Neural cell (in vitro differentiated cells): ENCODE results near the gene LRSAM1.

Source experiments
- EZH2 ChIP-seq: fragments of 200-600, 300-800 bp; shearing (Covaris generic), sonication (generic); IDR thresholded peaks from 2 replicates; pipeline ENCODE4 v1.6.1; 2014; ENCODE audit warnings: antibody characterized with exemption, low read length, borderline replicate concordance, mild to moderate bottlenecking; ENCODE audit not compliant: insufficient read depth, poor library complexity, severe bottlenecking
- RAD21 ChIP-seq: fragments of 450-650 bp; conservative IDR thresholded peaks from 2 replicates; pipeline ENCODE4 v1.6.1; 2014; ENCODE audit warnings: antibody characterized with exemption, mild to moderate bottlenecking, moderate library complexity
- TF ChIP-seq, protein P1 (sequence below): fragments of 450-650 bp; IDR thresholded peaks from 2 replicates; pipeline ENCODE4 v1.5.1; 2014; ENCODE audit warnings: antibody characterized with exemption, mild to moderate bottlenecking, moderate library complexity; ENCODE audit not compliant: poor library complexity, severe bottlenecking

DNA sequence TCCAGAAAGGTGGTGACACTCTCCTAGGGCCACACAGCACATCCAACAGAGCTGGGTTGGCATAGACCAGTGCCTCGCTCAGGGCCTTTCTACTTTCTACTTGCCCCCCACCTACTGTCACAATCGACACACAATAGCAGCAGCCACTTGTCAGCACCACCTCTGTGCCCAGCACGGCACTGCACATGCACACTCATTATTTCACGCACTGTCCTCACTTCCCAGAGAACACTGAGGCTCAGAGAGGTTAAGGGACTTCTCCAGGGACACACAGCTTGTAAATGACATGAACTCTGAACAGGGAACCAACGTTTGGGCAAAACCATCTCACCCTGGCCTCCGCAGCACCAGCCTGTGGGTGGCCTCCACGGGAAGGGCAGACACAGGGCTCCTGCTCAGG, 89.9 kb downstream of the LRSAM1 start:
- TF ChIP-seq, protein P1, sequence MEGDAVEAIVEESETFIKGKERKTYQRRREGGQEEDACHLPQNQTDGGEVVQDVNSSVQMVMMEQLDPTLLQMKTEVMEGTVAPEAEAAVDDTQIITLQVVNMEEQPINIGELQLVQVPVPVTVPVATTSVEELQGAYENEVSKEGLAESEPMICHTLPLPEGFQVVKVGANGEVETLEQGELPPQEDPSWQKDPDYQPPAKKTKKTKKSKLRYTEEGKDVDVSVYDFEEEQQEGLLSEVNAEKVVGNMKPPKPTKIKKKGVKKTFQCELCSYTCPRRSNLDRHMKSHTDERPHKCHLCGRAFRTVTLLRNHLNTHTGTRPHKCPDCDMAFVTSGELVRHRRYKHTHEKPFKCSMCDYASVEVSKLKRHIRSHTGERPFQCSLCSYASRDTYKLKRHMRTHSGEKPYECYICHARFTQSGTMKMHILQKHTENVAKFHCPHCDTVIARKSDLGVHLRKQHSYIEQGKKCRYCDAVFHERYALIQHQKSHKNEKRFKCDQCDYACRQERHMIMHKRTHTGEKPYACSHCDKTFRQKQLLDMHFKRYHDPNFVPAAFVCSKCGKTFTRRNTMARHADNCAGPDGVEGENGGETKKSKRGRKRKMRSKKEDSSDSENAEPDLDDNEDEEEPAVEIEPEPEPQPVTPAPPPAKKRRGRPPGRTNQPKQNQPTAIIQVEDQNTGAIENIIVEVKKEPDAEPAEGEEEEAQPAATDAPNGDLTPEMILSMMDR: no peak
- TF ChIP-seq EZH2 (no peak), RAD21 (no peak)
